ENCODE measurements around the gene NR2F2. TPM values are rescaled to one million over a fixed set of nuclear protein-coding genes. Genes with fewer than 3 reads are reported as not detected.

Gene NR2F2
- total RNA-seq, 4 donors from 2014 or later: 42.7 to 131 (median 83.6) TPM

- H3K4me3 ChIP-seq: peak overlapping the region; percentile 69 to 84 (median 80)
- no peaks in the 10 kb centered on the region for H3K9me3 ChIP-seq
- no peak for DNase-seq (ENCODE audit: extremely low spot score)
- peak overlapping the region; percentile 94 to 97 (median 94) for H3K27ac ChIP-seq (replicated peaks in 1 of 4)
- under 1% methylated on average over 40 of the region's 67 CpGs for WGBS
- intact Hi-C loops (cut with DNase I): loop anchor here (2.0 to 10.0 kb wide), 5 partner anchors 108 to 1092 kb away; no protein-coding TSS in a partner anchor
- TF ChIP-seq POLR2AphosphoS5 (IDR thresholded peaks at IDR 0.05): peak; percentile 55 to 65
- TF ChIP-seq CTCF (IDR thresholded peaks at IDR 0.05): peak; percentile 96 to 100 (median 99)
- no peak for TF ChIP-seq POLR2A (IDR thresholded peaks at IDR 0.05; ENCODE audit: low read depth)
- no peaks in the 10 kb centered on the region for H3K36me3 ChIP-seq
- peaks cover 39 to 91% (median 78%) of the 10 kb centered on the region in 4 donors for H3K4me1 ChIP-seq
- H3K27me3 ChIP-seq: peaks cover 0 to 17% (median 0%) of the 10 kb centered on the region in 4 donors
These were observed 26.3 kb downstream of the NR2F2 start for GRCh38 chr15:96356494-96357455.

- Histone ChIP-seq H3K4me1 (peaks cover 32 to 77% (median 64%) of the 10 kb centered on the region in 4 donors), H3K9me3 (no peaks in the 10 kb centered on the region), H3K27me3 (peaks cover 0 to 10% (median 0%) of the 10 kb centered on the region in 4 donors), H3K27ac (replicated peaks in 1 of 4) (peak overlapping the region in 3 of 4 donors; percentile 94 to 97 (median 94)), H3K36me3 (no peaks in the 10 kb centered on the region), H3K4me3 (peak overlapping the region; percentile 69 to 84 (median 80))
- no peak for DNase-seq (ENCODE audit: extremely low spot score)
- TF ChIP-seq POLR2A (IDR thresholded peaks at IDR 0.05; ENCODE audit: low read depth) (no peak), CTCF (IDR thresholded peaks at IDR 0.05) (no peak)
- intact Hi-C loops (cut with DNase I): loop anchor here (5.0 to 10.0 kb wide), 4 partner anchors 229 to 1093 kb away; no protein-coding TSS in a partner anchor
- WGBS: 80% methylated on average over 31 of the region's 31 CpGs
These were observed 27.7 kb downstream of the NR2F2 start for GRCh38 chr15:96358001-96358801.

- peak overlapping the region; percentile 76 to 78 (median 78) for H3K27ac ChIP-seq (replicated peaks in 1 of 4)
- TF ChIP-seq POLR2A (IDR thresholded peaks at IDR 0.05; ENCODE audit: low read depth) (no peak), CTCF (IDR thresholded peaks at IDR 0.05) (no peak), EP300 (IDR thresholded peaks at IDR 0.05) (no peak), POLR2AphosphoS5 (IDR thresholded peaks at IDR 0.05) (no peak)
- no peaks in the 10 kb centered on the region for H3K36me3 ChIP-seq
- intact Hi-C loops (cut with DNase I): loop anchor here (5.0 to 10.0 kb wide), 4 partner anchors 228 to 1094 kb away; no protein-coding TSS in a partner anchor
- 72% methylated on average over 15 of the region's 21 CpGs for WGBS
- H3K9me3 ChIP-seq: no peaks in the 10 kb centered on the region
- H3K4me3 ChIP-seq: peak overlapping the region; percentile 59 to 76 (median 66)
- no peak for DNase-seq (ENCODE audit: extremely low spot score)
- H3K4me1 ChIP-seq: peaks cover 32 to 68% (median 57%) of the 10 kb centered on the region in 4 donors
- H3K27me3 ChIP-seq: peaks cover 0 to 6% (median 0%) of the 10 kb centered on the region in 4 donors
These were observed 28.5 kb downstream of the NR2F2 start for GRCh38 chr15:96358821-96359615.

Measured in esophagus muscularis mucosa (tissue), 4 donors.